Epithelial cell of prostate (primary cell): Measurements from ENCODE around the gene C10orf120.

Experiments used
- DNase-seq: peaks from one replicate; pipeline ENCODE4 v3.0.0-alpha.2; 2011; ENCODE audit warnings: low read depth, low spot score
- H3K27ac ChIP-seq: fragments of 450-650 bp; 2 replicates; pipeline ENCODE4 v1.5.1; 2017; ENCODE audit warnings: mild to moderate bottlenecking

C10orf120 gene

DNA sequence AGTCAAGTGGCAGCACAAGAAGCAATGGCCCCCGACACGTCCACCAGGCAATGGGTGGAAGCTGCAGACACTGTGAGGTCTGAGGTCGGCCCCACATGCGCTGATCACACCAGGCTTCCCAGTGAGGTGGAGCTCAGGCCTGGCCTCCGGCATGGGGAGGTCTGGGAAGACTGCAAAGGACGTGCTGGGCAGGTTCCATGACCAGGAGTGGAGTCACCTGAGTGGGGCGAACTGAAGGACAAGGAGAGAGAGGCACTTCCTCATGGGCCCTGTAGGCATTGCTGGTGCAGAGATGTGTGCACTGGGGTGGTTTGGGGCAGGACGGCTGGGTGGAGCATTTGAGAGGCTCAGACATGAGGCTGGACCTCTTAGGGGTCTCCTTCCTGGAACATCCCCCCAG lies 35.1 kb downstream of the C10orf120 start:
- no peak overlapping the region for H3K27ac ChIP-seq
- DNase-seq = no peak

DNA sequence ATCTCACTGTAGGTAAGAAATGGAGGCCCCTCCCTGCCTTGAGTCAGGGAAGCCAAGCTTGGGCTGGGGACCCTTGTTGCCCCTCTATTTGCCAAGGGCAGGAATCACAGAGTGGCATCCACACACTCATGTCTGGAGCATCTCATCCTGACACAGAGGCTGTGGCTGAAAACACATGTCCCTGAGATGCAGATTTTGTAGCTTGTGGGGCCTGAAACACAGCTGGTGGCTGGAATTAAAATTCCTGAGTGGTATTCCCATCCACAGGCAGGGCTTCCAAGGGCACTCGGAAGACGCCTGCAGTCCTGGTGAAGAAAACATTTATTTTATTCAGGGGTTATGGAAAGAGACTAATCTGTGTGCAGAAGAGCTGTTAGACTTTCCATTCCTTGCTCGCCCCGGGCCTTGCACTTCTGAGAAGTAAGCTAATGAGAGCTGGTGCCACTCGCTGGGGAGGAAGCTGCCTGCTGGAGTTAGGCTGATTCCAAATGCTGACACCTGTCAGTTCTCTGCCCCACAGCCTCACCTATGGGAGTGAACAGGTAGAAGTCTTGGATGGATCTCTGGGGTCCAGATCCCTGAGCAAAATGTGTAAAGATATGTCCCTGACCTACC lies 36.0 kb downstream of the C10orf120 start:
- DNase-seq = no peak

DNA sequence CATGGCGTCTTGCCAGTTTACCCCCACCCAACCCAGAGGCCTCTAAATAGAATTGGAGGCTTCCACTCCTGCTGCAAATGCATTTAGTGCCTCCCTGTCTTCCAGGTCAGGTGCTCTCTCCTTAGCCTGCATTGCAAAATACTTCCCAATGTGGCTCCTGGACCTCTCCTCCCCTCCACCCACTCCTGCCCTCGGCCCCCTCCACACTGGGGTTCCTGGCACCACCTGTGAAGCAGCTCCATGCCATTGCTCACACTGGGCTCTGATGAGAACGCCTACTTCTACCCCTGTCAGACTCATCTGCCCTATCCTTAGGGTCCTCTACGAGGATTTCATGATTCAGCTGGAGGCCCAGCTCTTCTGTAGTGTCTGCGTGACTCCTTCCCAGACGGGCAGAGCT lies 37.4 kb downstream of the C10orf120 start:
- no peak for DNase-seq
- H3K27ac ChIP-seq = no peak overlapping the region

More for the DNA sequence above, 36.0 kb downstream of the C10orf120 start:
- H3K27ac ChIP-seq = no peak overlapping the region

DNA sequence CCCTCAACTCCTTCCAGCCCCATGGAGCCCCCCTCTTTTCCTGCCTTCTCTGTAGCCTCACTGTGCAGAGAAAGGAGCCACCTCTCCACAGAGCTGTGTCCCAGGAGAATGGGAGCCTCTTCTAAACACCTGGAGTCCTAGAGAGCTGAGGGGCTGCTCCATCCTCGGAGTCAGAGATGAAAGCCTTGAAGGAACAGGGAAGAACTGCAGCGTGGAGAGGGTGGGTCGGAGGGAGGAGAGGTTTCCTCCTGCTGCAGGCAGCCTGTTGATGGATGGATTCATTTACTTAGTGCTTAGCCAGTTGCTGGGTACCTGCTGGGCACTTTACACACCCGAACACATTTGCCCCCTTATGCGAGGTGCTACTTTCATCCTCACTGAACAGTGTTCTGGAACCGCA lies 39.0 kb downstream of the C10orf120 start:
- H3K27ac ChIP-seq = no peak overlapping the region
- DNase-seq = no peak

DNA sequence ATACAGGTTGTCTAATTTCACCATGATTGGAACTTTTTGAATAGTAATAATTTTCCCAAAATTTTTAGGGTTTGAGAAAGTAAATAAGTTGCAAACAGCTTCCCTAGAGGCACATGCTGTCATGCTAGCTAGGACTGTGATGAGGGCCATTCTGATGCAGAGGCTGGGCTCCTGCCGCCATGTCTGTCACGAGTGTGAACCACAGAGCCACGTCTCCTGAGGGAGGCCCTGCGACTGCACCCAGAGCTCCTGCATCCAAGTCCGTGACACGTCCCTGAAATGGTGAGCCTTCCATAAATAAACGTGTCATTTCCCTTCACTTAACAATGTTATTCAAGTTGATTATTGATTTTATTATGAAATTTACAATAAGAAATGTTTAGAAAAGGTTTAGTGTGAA lies 40.0 kb downstream of the C10orf120 start:
- DNase-seq = no peak
- H3K27ac ChIP-seq = no peak overlapping the region

DNA sequence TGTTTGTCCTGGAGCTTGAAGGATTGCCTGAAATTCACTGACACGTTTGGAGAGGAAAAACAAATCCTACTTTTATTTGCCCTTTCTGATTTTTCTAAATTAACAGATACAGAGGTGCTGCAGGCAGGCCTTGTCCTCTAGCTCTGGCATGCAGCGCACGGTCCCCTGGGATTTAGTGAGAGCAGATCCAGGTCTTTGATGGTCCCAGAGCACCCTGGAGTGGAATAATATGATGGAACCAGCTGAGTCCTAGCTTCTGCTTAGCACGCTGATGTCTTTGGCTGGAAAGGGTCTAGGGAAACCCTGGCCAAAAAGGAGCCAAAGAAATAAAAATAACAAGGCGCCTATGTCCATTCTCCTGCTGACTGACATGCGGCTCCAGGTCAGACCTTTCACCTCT lies 40.5 kb downstream of the C10orf120 start:
- no peak for DNase-seq
- H3K27ac ChIP-seq = no peak overlapping the region

DNA sequence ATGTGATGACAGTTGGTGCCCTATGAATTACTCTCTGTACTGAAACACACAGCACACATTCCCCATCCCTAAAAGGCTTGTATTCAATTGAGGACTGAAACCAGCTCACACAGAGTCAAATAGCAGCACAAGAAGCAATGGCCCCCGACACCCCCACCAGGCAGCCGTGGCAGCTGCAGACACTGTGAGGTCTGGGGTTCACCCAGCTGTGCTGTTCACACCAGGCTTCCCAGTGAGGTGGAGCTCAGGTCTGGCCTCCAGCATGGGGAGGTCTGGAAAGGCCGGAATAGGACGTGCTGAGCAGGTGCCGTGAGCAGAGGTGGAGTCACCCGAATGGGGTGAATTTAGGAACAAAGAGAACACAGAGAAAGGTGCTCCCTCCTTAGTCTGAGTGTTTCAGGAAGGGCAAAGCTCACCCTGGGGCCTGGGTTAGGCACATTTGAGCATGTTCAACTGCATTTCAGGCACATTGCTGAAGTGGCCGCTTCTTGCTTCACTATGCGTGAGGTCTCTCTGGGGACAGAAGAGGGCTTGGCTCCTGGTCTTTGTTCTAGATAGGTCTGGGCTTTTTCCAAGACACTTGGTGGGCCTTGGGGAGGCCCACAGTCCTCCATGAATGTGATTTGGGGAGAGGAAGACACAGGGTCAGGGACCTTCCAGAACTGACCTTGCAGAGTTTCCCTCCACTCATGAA lies 41.1 kb downstream of the C10orf120 start:
- DNase-seq = no peak
- no peak overlapping the region for H3K27ac ChIP-seq

DNA sequence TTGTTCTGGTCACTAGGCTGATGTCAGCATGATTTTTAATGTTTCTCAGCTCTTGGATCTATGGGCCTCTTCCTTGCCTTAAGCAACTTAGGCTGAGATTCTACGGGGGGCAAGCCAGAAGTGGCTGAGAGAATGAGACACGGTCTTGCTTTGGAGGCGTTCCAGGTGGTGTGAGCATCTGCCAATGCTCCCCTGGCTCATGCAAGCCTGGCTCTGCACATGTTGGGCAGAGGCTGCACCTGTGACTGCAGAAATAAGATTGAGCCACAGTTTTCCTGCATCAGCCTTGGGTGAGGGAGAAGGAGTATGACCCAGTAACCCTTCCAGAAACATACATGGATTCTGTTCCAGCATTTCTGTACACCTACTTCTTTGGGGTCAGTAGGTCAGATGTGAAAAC lies 41.9 kb downstream of the C10orf120 start:
- DNase-seq = no peak
- no peak overlapping the region for H3K27ac ChIP-seq

DNA sequence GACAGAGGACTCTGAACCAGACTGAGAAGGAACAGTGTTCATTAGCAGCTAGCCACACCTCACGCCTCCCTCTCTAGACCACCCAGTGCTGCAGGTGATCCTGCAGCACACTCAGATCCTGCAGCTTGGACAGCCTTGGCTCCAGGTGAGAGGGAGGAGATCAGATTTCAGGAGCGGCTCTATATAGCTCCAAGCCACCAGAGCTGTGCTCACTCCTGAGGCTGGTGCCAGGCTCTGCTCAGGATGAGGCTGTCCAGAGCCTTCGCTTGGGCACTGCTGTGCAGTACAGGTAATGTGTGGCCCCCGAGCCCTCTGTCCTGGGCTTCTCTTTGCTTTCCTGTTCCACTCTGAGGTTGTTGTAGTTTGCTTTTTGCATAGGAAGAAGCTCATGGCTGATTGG lies 42.4 kb downstream of the C10orf120 start:
- no peak overlapping the region for H3K27ac ChIP-seq
- no peak for DNase-seq

DNA sequence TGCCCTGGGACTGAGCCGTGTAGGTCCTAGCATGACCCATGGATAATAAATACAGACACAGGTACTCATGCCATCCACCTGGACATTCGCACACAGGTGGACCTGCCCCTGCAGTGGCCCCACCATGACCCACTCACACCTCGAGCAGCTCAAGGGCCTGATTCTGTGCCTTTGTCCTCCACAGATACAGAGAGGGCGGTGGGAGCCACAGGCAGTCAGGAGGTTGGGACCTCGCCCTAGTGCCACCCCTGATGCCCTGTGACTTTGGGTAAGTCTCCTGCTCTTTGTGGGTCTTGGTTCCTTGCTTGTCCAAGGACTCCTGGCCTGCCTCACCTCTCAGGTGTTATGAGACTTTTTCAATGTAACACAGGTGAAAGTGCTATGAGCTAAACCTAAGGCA lies 42.9 kb downstream of the C10orf120 start:
- no peak for DNase-seq
- no peak overlapping the region for H3K27ac ChIP-seq

DNA sequence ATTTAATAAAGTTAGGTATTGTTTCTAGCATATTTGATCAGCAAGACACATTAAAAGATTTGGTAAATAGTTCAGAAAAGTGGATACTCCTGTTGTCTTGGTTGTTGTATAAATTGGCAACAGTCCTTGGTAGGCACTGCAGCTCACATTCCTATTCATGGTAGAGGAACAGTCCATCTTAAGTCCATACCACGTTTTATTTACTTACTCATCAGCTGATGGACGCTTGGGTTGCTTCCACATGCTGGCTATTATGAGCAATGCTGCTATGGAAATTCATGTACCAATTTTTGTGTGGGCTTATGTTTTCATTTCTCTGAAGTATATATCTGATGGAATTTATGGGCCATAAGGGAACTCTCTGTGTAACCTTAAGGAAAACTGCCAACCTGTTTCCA lies 43.3 kb downstream of the C10orf120 start:
- H3K27ac ChIP-seq = no peak overlapping the region

DNA sequence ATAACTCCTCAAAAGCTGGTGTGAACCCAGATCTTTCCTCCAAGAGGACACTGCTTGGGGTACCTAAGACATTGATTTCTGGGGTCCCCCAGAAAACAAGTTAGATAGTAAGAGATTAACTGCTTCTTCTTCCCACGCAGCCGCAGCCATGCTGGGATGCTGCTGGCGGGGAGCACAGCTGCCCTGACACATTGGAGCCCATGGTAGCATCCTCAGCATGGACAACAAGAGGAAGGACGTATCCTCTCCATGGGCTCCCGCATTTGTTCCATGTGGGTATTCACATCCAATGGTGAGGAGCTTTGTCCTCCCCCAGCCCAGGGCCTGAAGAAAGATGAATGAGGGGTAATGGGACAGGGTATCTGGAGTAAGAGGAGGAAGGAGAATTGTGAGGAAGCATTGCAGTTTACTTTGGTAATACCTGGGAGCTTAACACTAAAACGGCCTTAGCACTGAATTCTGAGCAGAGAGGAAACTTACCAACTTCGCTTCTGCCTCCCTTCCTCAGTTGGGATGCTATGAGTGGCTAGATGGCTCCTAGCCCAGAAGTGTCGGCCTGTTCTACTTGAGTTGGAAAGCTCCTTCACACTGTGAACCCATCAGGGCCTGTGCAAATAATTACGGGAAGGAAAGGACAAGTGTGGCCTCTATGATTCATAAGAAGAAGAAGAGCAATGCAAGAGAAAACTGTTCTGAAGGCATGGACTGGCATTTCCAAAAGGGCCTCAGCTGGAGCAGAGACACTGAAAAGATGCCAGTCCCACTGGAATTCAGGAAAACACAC lies 43.9 kb downstream of the C10orf120 start:
- DNase-seq = no peak
- H3K27ac ChIP-seq = no peak overlapping the region

More for the DNA sequence above, 43.3 kb downstream of the C10orf120 start:
- no peak for DNase-seq

DNA sequence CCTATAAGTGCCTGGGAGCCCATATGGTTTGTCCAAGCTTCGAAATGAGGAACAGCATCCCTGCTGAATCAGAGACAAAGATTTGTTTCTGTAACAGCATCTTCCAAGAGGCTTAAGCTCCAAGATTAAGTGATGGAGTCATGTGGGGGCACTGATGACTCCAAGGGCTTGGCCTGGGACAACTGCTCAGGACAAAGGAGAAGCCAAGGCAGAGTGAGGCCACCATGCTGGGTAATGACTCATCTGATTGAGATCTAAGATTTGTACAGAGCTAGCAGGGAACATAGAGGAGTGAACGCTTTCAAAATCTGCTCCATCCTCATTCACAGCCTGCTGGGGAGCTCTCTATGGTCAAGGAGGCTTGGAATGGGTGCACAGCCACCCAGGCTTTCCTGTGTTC lies 49.3 kb downstream of the C10orf120 start:
- H3K27ac ChIP-seq = no peak overlapping the region
- no peak for DNase-seq

DNA sequence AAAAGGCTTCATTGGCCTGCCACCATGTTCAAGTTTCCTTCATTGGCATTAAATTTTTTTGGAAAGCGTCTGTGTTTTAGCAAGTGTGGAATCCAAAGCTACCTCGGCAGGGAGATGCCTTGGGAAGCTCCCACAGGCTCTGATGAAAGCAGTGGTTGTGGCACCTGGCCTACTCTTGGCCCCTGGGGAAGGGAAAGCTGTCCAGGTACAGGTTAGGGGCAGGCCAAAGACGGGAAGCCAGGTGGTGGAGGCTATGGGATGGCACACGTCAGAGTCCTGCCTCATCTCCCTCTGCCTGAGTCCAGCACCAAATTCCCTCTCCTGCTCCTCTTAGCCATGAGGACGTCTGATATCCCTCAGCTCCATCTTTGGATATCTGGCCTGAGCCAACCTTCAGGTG lies 49.7 kb downstream of the C10orf120 start:
- no peak overlapping the region for H3K27ac ChIP-seq
- no peak for DNase-seq

DNA sequence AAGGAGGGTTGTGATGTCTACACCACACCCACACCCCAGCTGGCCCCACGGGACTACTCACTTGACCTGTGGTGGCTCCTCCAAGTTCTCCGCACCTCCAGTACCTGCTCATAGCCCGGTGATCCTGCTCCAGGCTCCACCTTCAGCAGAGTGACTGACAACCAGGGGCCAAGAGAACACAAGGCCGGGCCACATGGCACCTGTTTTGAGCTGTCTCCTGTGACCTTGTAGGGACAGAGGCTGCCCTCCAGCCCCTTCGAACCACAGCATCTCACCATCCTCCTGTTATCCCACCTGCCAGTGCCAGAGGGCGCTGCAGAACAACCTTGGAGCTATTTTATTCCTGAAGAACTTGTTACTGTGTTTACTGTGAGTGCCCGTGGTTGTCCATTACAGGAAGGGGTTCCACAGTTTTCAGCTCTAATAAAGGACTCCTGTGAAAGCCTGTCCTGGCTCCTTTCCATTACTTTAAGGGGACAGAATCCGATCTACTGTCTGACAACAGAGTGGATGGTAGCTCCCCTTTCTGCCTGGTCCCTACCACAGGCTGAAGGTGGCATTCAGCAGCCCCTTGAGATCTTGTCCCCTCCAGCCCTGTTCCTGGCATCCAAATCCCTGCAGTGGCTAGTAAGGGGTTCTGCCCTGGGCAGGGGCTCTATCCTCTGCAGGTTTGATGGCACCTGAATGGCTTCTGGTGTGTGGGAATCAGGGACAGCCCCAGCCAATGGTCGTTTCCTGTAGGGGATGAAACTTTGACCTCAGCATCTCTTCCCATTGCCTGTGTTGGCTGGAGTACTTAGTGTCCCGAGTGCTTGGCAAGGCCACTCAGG lies 50.8 kb downstream of the C10orf120 start:
- DNase-seq = no peak
- H3K27ac ChIP-seq = no peak overlapping the region
